HepG2 (cell line): ENCODE measurements around the gene SELENOS.

ENCODE experiments used
- POLR2A ChIP-seq, 2 experiments: IDR thresholded peaks; 2 replicates each; pipeline ENCODE4 v1.6.1; 2011; ENCODE audit warnings: low read depth in 2 of 2, low read length in 2 of 2, mild to moderate bottlenecking in 1 of 2, moderate library complexity in 1 of 2; ENCODE audit not compliant: insufficient read depth in 1 of 2
- RARG ChIP-seq: sonication (generic); formaldehyde crosslinking; IDR thresholded peaks from 2 replicates; pipeline ENCODE4 v1.4.0; 2020; ENCODE audit warnings: low read depth, mild to moderate bottlenecking, missing genetic modification reagents
- ZNF331 ChIP-seq: sonication (generic); formaldehyde crosslinking; IDR thresholded peaks from 2 replicates; pipeline ENCODE4 v1.4.0; 2020; ENCODE audit warnings: missing genetic modification reagents

DNA sequence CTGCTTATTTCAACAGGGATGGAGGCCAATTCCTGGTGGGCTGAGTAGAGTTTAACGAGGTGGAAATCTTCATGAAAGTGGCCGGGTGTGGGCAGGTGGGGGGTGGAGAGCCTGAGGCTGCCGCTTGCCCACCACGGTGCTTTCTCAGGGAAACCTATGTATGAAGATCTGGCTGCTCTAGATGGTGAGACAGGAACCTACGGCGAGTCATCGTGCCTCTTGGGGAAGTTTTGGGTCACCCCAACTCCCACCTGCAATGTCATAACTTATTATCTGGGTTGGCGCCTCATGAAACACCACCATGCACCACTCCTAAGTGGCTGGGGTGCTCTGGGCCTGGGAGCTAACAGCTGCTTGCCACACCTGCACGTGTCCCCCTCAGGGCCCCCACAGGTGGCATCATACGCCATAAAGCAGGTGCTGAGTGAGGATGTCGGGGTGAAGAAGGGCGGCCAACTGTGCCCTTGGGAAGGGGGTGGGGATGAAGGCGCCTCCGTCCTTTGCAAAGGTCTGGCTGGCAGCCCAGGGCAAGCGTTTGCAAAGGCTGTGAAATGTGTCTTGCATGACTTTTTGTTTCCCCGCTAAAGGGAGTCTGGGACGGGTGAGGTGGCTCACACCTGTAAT is 45.7 kb upstream of the SELENOS start:
- TF ChIP-seq ZNF331 (no peak), POLR2A (IDR thresholded peaks at IDR 0.05; ENCODE audit: insufficient read depth in 1 of 2, low read depth in 2 of 2, low read length in 2 of 2) (no peak), RARG (CRISPR knock-in tag) (no peak)
